Stomach (tissue), 9 donors: Measurements from ENCODE around the gene PHETA2. TPM values are rescaled to one million over a fixed set of nuclear protein-coding genes. Genes with fewer than 3 reads are reported as not detected.

Experiments
- DNase-seq, 2 donors: peaks; one replicate each; pipeline versions ENCODE4 v3.0.0 to v3.0.0-alpha.2; 2013 to 2019
- H3K27ac ChIP-seq, 5 donors: fragments of 200-600 bp in 4 of 5; sonication (generic) in 4 of 5; one replicate each; pipeline ENCODE4 v1.5.1; 2013 to 2019; ENCODE audit warnings: mild to moderate bottlenecking in 1 of 5, moderate library complexity in 1 of 5
- H3K27me3 ChIP-seq, 3 donors: fragments of 200-600 bp; sonication (generic); one replicate each; pipeline ENCODE4 v1.5.1; 2017 to 2019; ENCODE audit warnings: mixed run types in 1 of 3
- H3K36me3 ChIP-seq, 4 donors: fragments of 200-600 bp; sonication (generic); 1 replicate in 3 of 4; 2 replicates in 1 of 4; pipeline ENCODE4 v1.5.1; 2016 to 2019
- H3K4me1 ChIP-seq, 4 donors: fragments of 200-600 bp; sonication (generic); one replicate each; pipeline ENCODE4 v1.5.1; 2016 to 2019
- H3K4me3 ChIP-seq, 4 donors: fragments of 200-600 bp; sonication (generic) in 3 of 4; one replicate each; pipeline ENCODE4 v1.5.1; 2016 to 2019; ENCODE audit warnings: mild to moderate bottlenecking in 1 of 4
- H3K9me3 ChIP-seq, 4 donors: fragments of 200-600 bp; sonication (generic); one replicate each; pipeline ENCODE4 v1.5.1; 2016 to 2019
- CTCF ChIP-seq, 7 experiments: fragments of 450-650 bp in 4 of 7; fragments of 200-600 bp in 3 of 7; sonication (generic) in 3 of 7; IDR thresholded peaks; one replicate each; pipeline ENCODE4 v1.5.1; 2016 to 2019; ENCODE audit warnings: antibody characterized with exemption in 7 of 7, control low read depth in 2 of 7, mild to moderate bottlenecking in 1 of 7
- EP300 ChIP-seq: sonication (generic); formaldehyde crosslinking; IDR thresholded peaks from one replicate; pipeline ENCODE4 v1.6.1; 2017; ENCODE audit warnings: antibody characterized with exemption
- POLR2A ChIP-seq, 4 donors: fragments of 450-650 bp; IDR thresholded peaks; one replicate each; pipeline ENCODE4 v1.6.1; 2016; ENCODE audit warnings: antibody characterized with exemption in 4 of 4, control low read depth in 2 of 4, mild to moderate bottlenecking in 1 of 4, moderate library complexity in 1 of 4
- POLR2AphosphoS5 ChIP-seq, 3 donors: sonication (generic); formaldehyde crosslinking; IDR thresholded peaks; one replicate each; pipeline ENCODE4 v1.6.1; 2016; ENCODE audit warnings: antibody characterized with exemption in 3 of 3
- WGBS, 5 donors: extraction: QIAGEN DNeasy Blood & Tissue Kit in 3 of 5; methylation state at CpG; one replicate each; pipeline versions ENCODE4 v1.1.5 to v1.1.7; 2013 to 2018; 5-methylcytosine and 5-hydroxymethylcytosine counted together
- intact Hi-C: fragments of 100-400 bp; cut with DNase I; formaldehyde crosslinking; loops from one replicate; pipeline ENCODE4 v1.15.1; 2023; ENCODE audit warnings: low total_unique reads
- polyA plus RNA-seq, 3 donors: library from polyadenylated mRNA; stranded (reverse); fragments of 200-250 nt; gene quantifications; one replicate each; pipeline ENCODE4 v1.2.3, GENCODE V29; 2013
- total RNA-seq, 5 donors: library from RNA; depleted of rRNA; stranded (reverse); fragments of >200 nt; gene quantifications; one replicate each; pipeline versions ENCODE4 v1.1.0 to v1.2.3, GENCODE V29; 2014 to 2016
- donor health status: healthy with polysubstance abuse.
- donor health status: Bipolar disorder and iron deficiency.
- donor health status: healthy.

Gene PHETA2
- total and polyA plus RNA-seq, 8 donors: 8.4 to 30.1 (median 20.8) TPM

- no peak overlapping the region for H3K27ac ChIP-seq
- H3K27me3 ChIP-seq: no peaks in the 10 kb centered on the region
- no peak for DNase-seq
- H3K4me1 ChIP-seq: peaks cover 22 to 75% (median 38%) of the 10 kb centered on the region in 4 donors
- peaks cover 36 to 57% (median 55%) of the 10 kb centered on the region in 4 donors for H3K36me3 ChIP-seq
- TF ChIP-seq POLR2AphosphoS5 (IDR thresholded peaks at IDR 0.05) (no peak), POLR2A (IDR thresholded peaks at IDR 0.05) (no peak), CTCF (IDR thresholded peaks at IDR 0.05) (no peak), EP300 (no peak)
- intact Hi-C loops: no loop called here
- H3K9me3 ChIP-seq: no peaks in the 10 kb centered on the region
- 91 to 96% (median 93%) methylated on average over 8 of the region's 8 CpGs for WGBS, 5 donors
- H3K4me3 ChIP-seq: no peak overlapping the region
Observed at GRCh38 chr22:42084874-42085273, 10.8 kb downstream of the PHETA2 start.

GRCh38 chr22:42086051-42086450 is 12.0 kb downstream of the PHETA2 start:
- Histone ChIP-seq H3K27me3 (no peaks in the 10 kb centered on the region), H3K4me3 (no peak overlapping the region), H3K27ac (no peak overlapping the region), H3K9me3 (no peaks in the 10 kb centered on the region), H3K4me1 (peaks cover 17 to 68% (median 34%) of the 10 kb centered on the region in 4 donors), H3K36me3 (peaks cover 36 to 57% (median 55%) of the 10 kb centered on the region in 4 donors)
- intact Hi-C loops: no loop called here
- TF ChIP-seq CTCF (IDR thresholded peaks at IDR 0.05): no peak
- TF ChIP-seq POLR2A (IDR thresholded peaks at IDR 0.05): no peak
- no peak for TF ChIP-seq EP300
- no peak for TF ChIP-seq POLR2AphosphoS5 (IDR thresholded peaks at IDR 0.05)
- no peak for DNase-seq
- WGBS, 5 donors: 60 to 73% (median 65%) methylated on average over 6 of the region's 6 CpGs

- H3K27me3 ChIP-seq: no peaks in the 10 kb centered on the region
- peaks cover 8 to 18% (median 15%) of the 10 kb centered on the region in 4 donors for H3K36me3 ChIP-seq
- intact Hi-C loops: no loop called here
- H3K4me1 ChIP-seq: peaks cover 20 to 46% (median 30%) of the 10 kb centered on the region in 4 donors
- peak within 1 kb of the TSS; percentile 92 to 99 (median 98) for H3K27ac ChIP-seq
- peak; percentile 90 to 99 (median 98) for TF ChIP-seq POLR2AphosphoS5 (IDR thresholded peaks at IDR 0.05)
- TF ChIP-seq EP300: no peak
- TF ChIP-seq POLR2A (IDR thresholded peaks at IDR 0.05): peak in 2 of 4 donors; percentile 85 to 90
- TF ChIP-seq CTCF (IDR thresholded peaks at IDR 0.05): peak in 6 of 7 experiments; percentile 58 to 98 (median 87)
- H3K4me3 ChIP-seq: peak within 1 kb of the TSS; percentile 77 to 90 (median 84)
- DNase-seq: peak; percentile 99 to 100
- 0 to 1% (median 0%) methylated on average over 31 to 71 of the region's 71 CpGs for WGBS, 5 donors
- H3K9me3 ChIP-seq: no peaks in the 10 kb centered on the region
Observed at GRCh38 chr22:42090596-42091454, 16.8 kb downstream of the PHETA2 start, which contains the start of gene NDUFA6. Gene NDUFA6 (minus strand): TSS chr22:42090772. CDS start chr22:42090744, 28 bp downstream.

- DNase-seq: no peak
- WGBS, 5 donors: 22 to 34% (median 27%) methylated on average over 7 of the region's 7 CpGs
- Histone ChIP-seq H3K4me1 (peaks cover 20 to 40% (median 27%) of the 10 kb centered on the region in 4 donors), H3K9me3 (no peaks in the 10 kb centered on the region), H3K27me3 (no peaks in the 10 kb centered on the region), H3K27ac (peak overlapping the region in 4 of 5 donors; percentile 97 to 99 (median 98)), H3K4me3 (peak overlapping the region; percentile 77 to 90 (median 84)), H3K36me3 (peaks cover 2 to 13% (median 9%) of the 10 kb centered on the region in 4 donors)
- intact Hi-C loops: no loop called here
- no peak for TF ChIP-seq EP300
- TF ChIP-seq CTCF (IDR thresholded peaks at IDR 0.05): no peak
- TF ChIP-seq POLR2AphosphoS5 (IDR thresholded peaks at IDR 0.05): no peak
- TF ChIP-seq POLR2A (IDR thresholded peaks at IDR 0.05): no peak
Observed at GRCh38 chr22:42091455-42091782, 17.4 kb downstream of the PHETA2 start.
